ENCODE measurements around the gene PDE3B. TPM values are rescaled to one million over a fixed set of nuclear protein-coding genes. Genes with fewer than 3 reads are reported as not detected.

The PDE3B gene
- total and polyA plus RNA-seq, 2 of the 4 experiments (the other 2 are of a cell fraction) = 0.21 to 1.3 TPM

DNA sequence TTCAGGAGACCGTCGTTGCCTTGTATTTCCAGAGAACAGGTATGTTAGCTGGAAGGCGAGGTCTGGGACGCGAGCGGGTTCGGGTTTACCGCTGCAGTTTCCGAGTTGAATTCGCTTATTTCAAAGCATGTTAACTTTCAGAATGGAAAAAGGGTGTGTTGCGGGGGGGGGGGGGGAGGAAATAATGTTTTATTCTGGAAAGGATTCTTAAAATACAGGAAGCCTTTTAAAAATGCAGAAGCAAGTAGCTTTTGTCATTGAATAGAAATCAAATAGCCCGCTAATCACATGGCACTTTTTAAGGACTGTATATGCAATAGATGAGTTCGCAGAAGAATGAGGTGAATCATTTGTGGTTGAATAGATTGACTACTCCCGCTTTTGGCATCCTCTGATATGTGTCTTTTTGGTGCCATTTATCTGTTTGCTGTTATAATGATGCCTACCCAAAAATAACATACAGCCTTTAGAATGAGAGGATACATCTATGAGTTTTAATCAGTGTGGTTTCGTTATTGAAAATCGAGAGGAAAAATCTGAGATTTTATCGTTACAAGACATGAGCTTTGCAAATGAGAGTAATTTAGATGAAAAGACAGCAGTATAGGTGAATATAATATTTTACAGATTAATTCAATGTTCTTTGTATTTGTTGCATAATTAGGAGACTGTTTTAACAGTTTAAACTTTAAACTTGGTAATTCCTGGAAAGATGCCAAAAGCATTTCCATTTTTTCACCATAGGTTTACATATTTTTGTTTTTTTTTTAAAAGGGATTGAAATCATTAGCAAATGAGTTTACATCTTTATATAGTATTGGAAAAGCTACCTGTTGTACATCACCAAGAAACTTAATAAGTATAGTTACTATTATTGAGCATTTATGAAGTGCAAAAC is 1.7 kb downstream of the PDE3B start:
- no TSS peak for BruUV-seq (replicated peaks)
- H3K27ac ChIP-seq (ENCODE audit: insufficient read depth, low read length) = no peak overlapping the region
- no peak overlapping the region for H2BK120ac ChIP-seq (ENCODE audit: low read depth, low read length)
- no peaks in the 10 kb centered on the region for H3K79me1 ChIP-seq (ENCODE audit: low read depth in 1 of 2, low read length in 2 of 2)
- DNase-seq = peak; percentile 31
- in situ Hi-C loops (cut with MboI; ENCODE audit: low sequenced_read_pairs) (no loop called here), dilution Hi-C loops (cut with HindIII; ENCODE audit: low sequenced_read_pairs, unreplicated experiment) (no loop called here), intact Hi-C loops (cut with micrococcal nuclease) (loop anchor here (10.0 kb wide), 1 partner anchor 260 kb away; no protein-coding TSS in a partner anchor)
- H2BK20ac ChIP-seq (ENCODE audit: low read depth, low read length) = no peak overlapping the region
- H4K20me1 ChIP-seq (ENCODE audit: insufficient read depth, low read length) = no peaks in the 10 kb centered on the region
- H3K4me1 ChIP-seq (ENCODE audit: control insufficient read depth, insufficient read depth, low read length) = no peaks in the 10 kb centered on the region
- no peak overlapping the region for H2BK15ac ChIP-seq (ENCODE audit: low read depth, low read length)
- H3K14ac ChIP-seq (replicated peaks; ENCODE audit: low read depth, low read length) = no peak overlapping the region
- TF ChIP-seq MAZ (IDR thresholded peaks at IDR 0.05; ENCODE audit: borderline replicate concordance, low read depth, low read length) (no peak), SMC3 (IDR thresholded peaks at IDR 0.05; ENCODE audit: low read depth, low read length) (no peak), POLR2A (IDR thresholded peaks at IDR 0.05; ENCODE audit: low read depth, low read length) (no peak), RCOR1 (IDR thresholded peaks at IDR 0.05; ENCODE audit: insufficient replicate concordance, low read length) (no peak), NFE2L2 (IDR thresholded peaks at IDR 0.05; ENCODE audit: low read depth, low read length) (no peak), RAD21 (IDR thresholded peaks at IDR 0.05; ENCODE audit: low read length) (no peak), MAFK (IDR thresholded peaks at IDR 0.05; ENCODE audit: low read depth, low read length) (no peak), CEBPB (IDR thresholded peaks at IDR 0.05; ENCODE audit: low read depth, low read length) (no peak), CHD1 (IDR thresholded peaks at IDR 0.05; ENCODE audit: low read depth, low read length) (no peak), RFX5 (IDR thresholded peaks at IDR 0.05; ENCODE audit: low read depth, low read length) (no peak), FOS (IDR thresholded peaks at IDR 0.05; ENCODE audit: low read depth, low read length) (no peak)
- TF ChIP-seq, protein P1, sequence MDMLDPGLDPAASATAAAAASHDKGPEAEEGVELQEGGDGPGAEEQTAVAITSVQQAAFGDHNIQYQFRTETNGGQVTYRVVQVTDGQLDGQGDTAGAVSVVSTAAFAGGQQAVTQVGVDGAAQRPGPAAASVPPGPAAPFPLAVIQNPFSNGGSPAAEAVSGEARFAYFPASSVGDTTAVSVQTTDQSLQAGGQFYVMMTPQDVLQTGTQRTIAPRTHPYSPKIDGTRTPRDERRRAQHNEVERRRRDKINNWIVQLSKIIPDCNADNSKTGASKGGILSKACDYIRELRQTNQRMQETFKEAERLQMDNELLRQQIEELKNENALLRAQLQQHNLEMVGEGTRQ (IDR thresholded peaks at IDR 0.05; ENCODE audit: low read depth, low read length) = no peak
- TF ChIP-seq, protein P2, sequence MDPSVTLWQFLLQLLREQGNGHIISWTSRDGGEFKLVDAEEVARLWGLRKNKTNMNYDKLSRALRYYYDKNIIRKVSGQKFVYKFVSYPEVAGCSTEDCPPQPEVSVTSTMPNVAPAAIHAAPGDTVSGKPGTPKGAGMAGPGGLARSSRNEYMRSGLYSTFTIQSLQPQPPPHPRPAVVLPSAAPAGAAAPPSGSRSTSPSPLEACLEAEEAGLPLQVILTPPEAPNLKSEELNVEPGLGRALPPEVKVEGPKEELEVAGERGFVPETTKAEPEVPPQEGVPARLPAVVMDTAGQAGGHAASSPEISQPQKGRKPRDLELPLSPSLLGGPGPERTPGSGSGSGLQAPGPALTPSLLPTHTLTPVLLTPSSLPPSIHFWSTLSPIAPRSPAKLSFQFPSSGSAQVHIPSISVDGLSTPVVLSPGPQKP (IDR thresholded peaks at IDR 0.05; ENCODE audit: borderline replicate concordance, low read depth, low read length) = no peak
- TF ChIP-seq, protein P3, sequence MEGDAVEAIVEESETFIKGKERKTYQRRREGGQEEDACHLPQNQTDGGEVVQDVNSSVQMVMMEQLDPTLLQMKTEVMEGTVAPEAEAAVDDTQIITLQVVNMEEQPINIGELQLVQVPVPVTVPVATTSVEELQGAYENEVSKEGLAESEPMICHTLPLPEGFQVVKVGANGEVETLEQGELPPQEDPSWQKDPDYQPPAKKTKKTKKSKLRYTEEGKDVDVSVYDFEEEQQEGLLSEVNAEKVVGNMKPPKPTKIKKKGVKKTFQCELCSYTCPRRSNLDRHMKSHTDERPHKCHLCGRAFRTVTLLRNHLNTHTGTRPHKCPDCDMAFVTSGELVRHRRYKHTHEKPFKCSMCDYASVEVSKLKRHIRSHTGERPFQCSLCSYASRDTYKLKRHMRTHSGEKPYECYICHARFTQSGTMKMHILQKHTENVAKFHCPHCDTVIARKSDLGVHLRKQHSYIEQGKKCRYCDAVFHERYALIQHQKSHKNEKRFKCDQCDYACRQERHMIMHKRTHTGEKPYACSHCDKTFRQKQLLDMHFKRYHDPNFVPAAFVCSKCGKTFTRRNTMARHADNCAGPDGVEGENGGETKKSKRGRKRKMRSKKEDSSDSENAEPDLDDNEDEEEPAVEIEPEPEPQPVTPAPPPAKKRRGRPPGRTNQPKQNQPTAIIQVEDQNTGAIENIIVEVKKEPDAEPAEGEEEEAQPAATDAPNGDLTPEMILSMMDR (conservative IDR thresholded peaks at IDR 0.05; ENCODE audit: low read depth, low read length) = no peak
- no peak for ATAC-seq (ENCODE audit: low read depth)
- no peaks in the 10 kb centered on the region for H3K9me1 ChIP-seq (ENCODE audit: insufficient read depth, low read length)
- no peak overlapping the region for H3K4ac ChIP-seq (ENCODE audit: low read depth, low read length)
- H3K56ac ChIP-seq (ENCODE audit: extremely low read depth, insufficient read depth, low read length) = no peak overlapping the region
- H2AFZ ChIP-seq (replicated peaks; ENCODE audit: low read length, poor library complexity) = peak overlapping the region; percentile 96
- H3K9ac ChIP-seq (ENCODE audit: low read depth, low read length) = no peak overlapping the region
- no peak overlapping the region for H3K23ac ChIP-seq (ENCODE audit: low read depth, low read length)
- no peaks in the 10 kb centered on the region for H3K9me3 ChIP-seq (ENCODE audit: control insufficient read depth, insufficient read depth, low read length)
- H4K5ac ChIP-seq (ENCODE audit: low read depth, low read length) = no peak overlapping the region
- H2AK9ac ChIP-seq (replicated peaks; ENCODE audit: low read depth, low read length, poor library complexity) = no peak overlapping the region
- 0% methylated on average over 5 of the region's 17 CpGs; no CpG with 5 or more reads in 1 of the 2 experiments for WGBS, 2 experiments (ENCODE audit: extremely low coverage in 2 of 2, insufficient read length in 1 of 2)
- H3K27me3 ChIP-seq (ENCODE audit: control insufficient read depth, insufficient read depth, low read length) = no peaks in the 10 kb centered on the region; the same call in 1 of the 2 replicates
- peak overlapping the region; percentile 56 for H3K4me3 ChIP-seq (ENCODE audit: insufficient read depth, low read depth, low read length)
- no peak overlapping the region for H4K91ac ChIP-seq (ENCODE audit: insufficient read depth, low read depth, low read length)
- H3K18ac ChIP-seq (ENCODE audit: low read depth, low read length) = no peak overlapping the region
- H2BK5ac ChIP-seq (ENCODE audit: low read depth, low read length, poor library complexity, severe bottlenecking) = no peak overlapping the region
- POLR2A ChIA-PET (ENCODE audit: unreplicated experiment) = interaction anchor here (0.6 kb wide), 1 partner anchor 811 kb away, joined by 5 read pairs; no protein-coding TSS in a partner anchor
- H4K8ac ChIP-seq (ENCODE audit: low read depth in 2 of 2, low read length in 2 of 2) = no peak overlapping the region
- CTCF ChIA-PET = interaction anchor here (0.6 kb wide), 1 partner anchor 1918 kb away, joined by 3 read pairs; no protein-coding TSS in a partner anchor
- peak overlapping the region; percentile 76 for H3K4me2 ChIP-seq (ENCODE audit: low read depth, low read length)
- no peak overlapping the region for H2AK5ac ChIP-seq (ENCODE audit: low read depth, low read length)
- H3K36me3 ChIP-seq (ENCODE audit: control insufficient read depth, insufficient read depth, low read length) = no peaks in the 10 kb centered on the region

Measured in IMR-90 (cell line).